Stomach (tissue), 9 donors: ENCODE data around the gene HELZ. TPM values are rescaled to one million over a fixed set of nuclear protein-coding genes. Genes with fewer than 3 reads are reported as not detected.

Experiments used
- DNase-seq, 2 donors: peaks; one replicate each; pipeline versions ENCODE4 v3.0.0 to v3.0.0-alpha.2; 2013 to 2019
- H3K27ac ChIP-seq, 5 donors: fragments of 200-600 bp in 4 of 5; sonication (generic) in 4 of 5; one replicate each; pipeline ENCODE4 v1.5.1; 2013 to 2019; ENCODE audit warnings: mild to moderate bottlenecking in 1 of 5, moderate library complexity in 1 of 5
- H3K27me3 ChIP-seq, 3 donors: fragments of 200-600 bp; sonication (generic); one replicate each; pipeline ENCODE4 v1.5.1; 2017 to 2019; ENCODE audit warnings: mixed run types in 1 of 3
- H3K36me3 ChIP-seq, 4 donors: fragments of 200-600 bp; sonication (generic); 1 replicate in 3 of 4; 2 replicates in 1 of 4; pipeline ENCODE4 v1.5.1; 2016 to 2019
- H3K4me1 ChIP-seq, 4 donors: fragments of 200-600 bp; sonication (generic); one replicate each; pipeline ENCODE4 v1.5.1; 2016 to 2019
- H3K4me3 ChIP-seq, 4 donors: fragments of 200-600 bp; sonication (generic) in 3 of 4; one replicate each; pipeline ENCODE4 v1.5.1; 2016 to 2019; ENCODE audit warnings: mild to moderate bottlenecking in 1 of 4
- H3K9me3 ChIP-seq, 4 donors: fragments of 200-600 bp; sonication (generic); one replicate each; pipeline ENCODE4 v1.5.1; 2016 to 2019
- CTCF ChIP-seq, 7 experiments: fragments of 450-650 bp in 4 of 7; fragments of 200-600 bp in 3 of 7; sonication (generic) in 3 of 7; IDR thresholded peaks; one replicate each; pipeline ENCODE4 v1.5.1; 2016 to 2019; ENCODE audit warnings: antibody characterized with exemption in 7 of 7, control low read depth in 2 of 7, mild to moderate bottlenecking in 1 of 7
- EP300 ChIP-seq: sonication (generic); formaldehyde crosslinking; IDR thresholded peaks from one replicate; pipeline ENCODE4 v1.6.1; 2017; ENCODE audit warnings: antibody characterized with exemption
- POLR2A ChIP-seq, 4 donors: fragments of 450-650 bp; IDR thresholded peaks; one replicate each; pipeline ENCODE4 v1.6.1; 2016; ENCODE audit warnings: antibody characterized with exemption in 4 of 4, control low read depth in 2 of 4, mild to moderate bottlenecking in 1 of 4, moderate library complexity in 1 of 4
- POLR2AphosphoS5 ChIP-seq, 3 donors: sonication (generic); formaldehyde crosslinking; IDR thresholded peaks; one replicate each; pipeline ENCODE4 v1.6.1; 2016; ENCODE audit warnings: antibody characterized with exemption in 3 of 3
- WGBS, 5 donors: extraction: QIAGEN DNeasy Blood & Tissue Kit in 3 of 5; methylation state at CpG; one replicate each; pipeline versions ENCODE4 v1.1.5 to v1.1.7; 2013 to 2018; 5-methylcytosine and 5-hydroxymethylcytosine counted together
- intact Hi-C: fragments of 100-400 bp; cut with DNase I; formaldehyde crosslinking; loops from one replicate; pipeline ENCODE4 v1.15.1; 2023; ENCODE audit warnings: low total_unique reads
- polyA plus RNA-seq, 3 donors: library from polyadenylated mRNA; stranded (reverse); fragments of 200-250 nt; gene quantifications; one replicate each; pipeline ENCODE4 v1.2.3, GENCODE V29; 2013
- total RNA-seq, 5 donors: library from RNA; depleted of rRNA; stranded (reverse); fragments of >200 nt; gene quantifications; one replicate each; pipeline versions ENCODE4 v1.1.0 to v1.2.3, GENCODE V29; 2014 to 2016
- donor health status: healthy with polysubstance abuse.
- donor health status: Bipolar disorder and iron deficiency.
- donor health status: healthy.

The HELZ gene
- total and polyA plus RNA-seq, 8 donors, result 2.1 to 218 (median 40.4) TPM

- no peak overlapping the region for H3K27ac ChIP-seq
Observed at GRCh38 chr17:67051837-67052236, 193.2 kb downstream of the HELZ start.

GRCh38 chr17:67051155-67051538 is 193.8 kb downstream of the HELZ start:
- no peak for TF ChIP-seq EP300
- TF ChIP-seq POLR2AphosphoS5 (IDR thresholded peaks at IDR 0.05), result no peak
- no peak for TF ChIP-seq POLR2A (IDR thresholded peaks at IDR 0.05)
- no peak for TF ChIP-seq CTCF (IDR thresholded peaks at IDR 0.05)
- no peak overlapping the region for H3K4me3 ChIP-seq
- no peak overlapping the region for H3K27ac ChIP-seq
- no peak for DNase-seq
- no peaks in the 10 kb centered on the region for H3K36me3 ChIP-seq
- WGBS, 5 donors, result 69 to 91% (median 77%) methylated on average over 2 to 4 of the region's 4 CpGs
- no peaks in the 10 kb centered on the region for H3K27me3 ChIP-seq
- intact Hi-C loops, result no loop called here
- H3K4me1 ChIP-seq, result no peaks in the 10 kb centered on the region
- H3K9me3 ChIP-seq, result peaks cover 0 to 29% (median 27%) of the 10 kb centered on the region in 4 donors

More at GRCh38 chr17:67051837-67052236, 193.2 kb downstream of the HELZ start:
- 88 to 95% (median 91%) methylated on average over 5 of the region's 5 CpGs for WGBS, 5 donors
- Histone ChIP-seq H3K4me3 (no peak overlapping the region), H3K9me3 (peaks cover 0 to 29% (median 27%) of the 10 kb centered on the region in 4 donors), H3K27me3 (no peaks in the 10 kb centered on the region), H3K36me3 (no peaks in the 10 kb centered on the region), H3K4me1 (no peaks in the 10 kb centered on the region)
- intact Hi-C loops, result no loop called here
- TF ChIP-seq EP300 (no peak), CTCF (IDR thresholded peaks at IDR 0.05) (no peak)
- no peak for DNase-seq

GRCh38 chr17:67050471-67051154 is 194.4 kb downstream of the HELZ start:
- TF ChIP-seq EP300 (no peak), POLR2AphosphoS5 (IDR thresholded peaks at IDR 0.05) (no peak), CTCF (IDR thresholded peaks at IDR 0.05) (no peak), POLR2A (IDR thresholded peaks at IDR 0.05) (no peak)
- intact Hi-C loops, result no loop called here
- no peaks in the 10 kb centered on the region for H3K36me3 ChIP-seq
- H3K27me3 ChIP-seq, result no peaks in the 10 kb centered on the region
- H3K4me1 ChIP-seq, result no peaks in the 10 kb centered on the region
- H3K9me3 ChIP-seq, result peaks cover 0 to 29% (median 27%) of the 10 kb centered on the region in 4 donors
- 81 to 90% (median 87%) methylated on average over 6 of the region's 6 CpGs for WGBS, 5 donors
- no peak overlapping the region for H3K27ac ChIP-seq
- no peak for DNase-seq
- H3K4me3 ChIP-seq, result no peak overlapping the region

GRCh38 chr17:67050066-67050465 is 194.9 kb downstream of the HELZ start:
- intact Hi-C loops, result no loop called here
- H3K27ac ChIP-seq, result no peak overlapping the region
- TF ChIP-seq POLR2AphosphoS5 (IDR thresholded peaks at IDR 0.05) (no peak), POLR2A (IDR thresholded peaks at IDR 0.05) (no peak), EP300 (no peak), CTCF (IDR thresholded peaks at IDR 0.05) (no peak)
- H3K4me1 ChIP-seq, result no peaks in the 10 kb centered on the region
- H3K4me3 ChIP-seq, result no peak overlapping the region
- no peaks in the 10 kb centered on the region for H3K27me3 ChIP-seq
- H3K9me3 ChIP-seq, result peaks cover 0 to 29% (median 27%) of the 10 kb centered on the region in 4 donors
- no peak for DNase-seq
- 80 to 100% (median 100%) methylated on average over 1 of the region's 1 CpG for WGBS, 5 donors
- no peaks in the 10 kb centered on the region for H3K36me3 ChIP-seq
